GM10248 (cell line): ENCODE results near the gene MYH6.

ENCODE experiments used
- CTCF ChIA-PET: fragments of 300-600 bp; sonication (Branson Sonifier 250); formaldehyde crosslinking; extraction: SDS; loops from one replicate; lab custom pipeline; 2021; ENCODE audit warnings: antibody characterized with exemption; lab: Yijun Ruan, JAX
- POLR2A ChIA-PET: fragments of 350-650 bp; sonication (Branson Sonifier 250); formaldehyde crosslinking; extraction: SDS; loops from one replicate; lab custom pipeline; 2020; ENCODE audit warnings: antibody characterized with exemption; lab: Yijun Ruan, JAX
- DNase-seq: peaks from one replicate; pipeline ENCODE4 v3.0.0; 2012; ENCODE audit errors: extremely low spot score
- CTCF ChIP-seq: IDR thresholded peaks from 2 replicates; pipeline ENCODE4 v1.5.1; 2012; ENCODE audit warnings: mild to moderate bottlenecking, low read depth; ENCODE audit errors: extremely low read depth, missing control alignments, control extremely low read depth

The MYH6 gene

DNA sequence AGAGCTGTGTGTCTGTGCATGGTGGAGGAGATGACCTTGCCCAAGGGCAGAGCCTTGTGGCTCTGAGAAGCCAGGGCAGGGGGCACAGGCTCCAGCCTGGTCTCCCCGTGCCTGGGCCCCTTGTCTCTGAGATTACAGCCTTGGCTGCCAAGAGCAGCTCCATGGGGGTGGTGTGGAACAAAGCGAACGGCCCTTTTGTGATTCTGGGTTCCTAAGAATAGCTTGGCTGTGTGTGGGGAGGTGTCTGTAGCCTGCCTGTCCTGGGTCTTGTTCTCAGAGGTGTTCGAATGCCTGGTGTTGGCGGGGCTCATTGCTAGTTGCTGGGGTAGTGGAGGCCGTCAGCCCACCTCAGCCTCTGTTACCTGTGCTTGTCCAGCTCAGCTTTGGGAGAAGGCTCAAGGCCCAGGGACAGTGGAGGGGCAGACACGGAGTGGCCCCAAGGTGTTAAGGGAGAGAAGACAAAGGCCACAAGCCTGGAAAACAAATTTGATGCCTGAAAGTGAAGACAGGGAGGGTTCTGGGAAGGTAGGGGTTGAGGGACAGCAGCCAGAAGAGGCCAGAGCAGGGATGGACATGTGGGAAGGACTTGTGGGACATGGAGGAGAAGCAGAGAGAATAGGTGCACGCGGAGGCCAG is 34.8 kb upstream of the MYH6 start:
- TF ChIP-seq CTCF = no peak
- no peak for DNase-seq
- POLR2A ChIA-PET = no interaction called here
- CTCF ChIA-PET = interaction anchor here (1.0 to 1.3 kb wide), 4 partner anchors 9 to 63 kb away, joined by 3 to 4 read pairs (median 4); no protein-coding TSS in a partner anchor

GRCh38 chr14:23441076-23441475 is 33.0 kb upstream of the MYH6 start:
- POLR2A ChIA-PET = no interaction called here
- CTCF ChIA-PET = interaction anchor here (1.0 to 1.3 kb wide), 2 partner anchors 9 to 24 kb away, joined by 3 read pairs; no protein-coding TSS in a partner anchor
- DNase-seq = no peak
- TF ChIP-seq CTCF = no peak

GRCh38 chr14:23439107-23439835 is 31.2 kb upstream of the MYH6 start:
- POLR2A ChIA-PET = no interaction called here

DNA sequence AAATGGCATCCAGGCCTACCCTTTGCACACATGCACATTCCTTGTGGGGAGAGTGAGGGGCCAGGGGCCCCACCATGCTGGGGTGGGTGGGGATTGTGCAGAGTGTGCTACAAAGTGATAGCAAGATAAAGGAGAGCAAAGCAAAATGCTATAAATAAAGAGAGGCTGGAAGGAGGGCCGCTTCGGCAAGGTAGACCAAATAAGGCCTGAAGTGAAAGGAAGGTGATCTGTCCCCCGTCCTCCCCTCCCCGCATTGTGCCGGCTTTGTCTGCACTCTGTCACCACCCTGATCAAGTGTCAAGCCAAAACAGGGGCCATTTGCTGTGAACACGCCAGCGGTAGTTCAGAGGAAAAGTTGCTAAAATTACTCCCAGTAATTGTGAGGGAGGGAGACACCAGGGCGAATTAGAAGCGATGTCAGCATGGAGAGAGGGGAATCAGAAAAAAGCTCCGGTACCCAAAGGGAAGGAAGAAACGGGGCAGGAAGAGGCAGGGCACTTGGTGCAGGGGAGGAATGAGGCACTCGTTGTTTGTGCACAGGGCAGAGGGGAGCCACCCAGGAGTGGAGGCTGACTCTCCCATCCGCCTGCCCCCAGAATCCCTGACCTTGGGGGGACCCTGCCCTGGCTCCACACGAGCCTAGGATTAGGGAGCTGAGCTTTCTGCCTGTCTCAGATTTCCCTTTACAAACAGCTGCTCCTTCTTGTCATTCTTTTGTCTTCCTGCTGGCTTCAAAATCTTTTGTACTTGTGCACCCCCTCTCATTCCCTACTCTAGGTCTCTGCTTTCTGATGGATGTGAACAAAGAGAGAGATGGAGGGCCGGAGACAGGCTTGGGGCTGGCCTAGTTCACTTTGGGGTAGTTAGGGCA is 30.3 kb upstream of the MYH6 start:
- ChIA-PET POLR2A (no interaction called here), CTCF (interaction anchor here (1.9 kb wide), 1 partner anchor 11 kb away, joined by 5 read pairs; no protein-coding TSS in a partner anchor)
- DNase-seq = no peak
- no peak for TF ChIP-seq CTCF

More at GRCh38 chr14:23439107-23439835, 31.2 kb upstream of the MYH6 start:
- TF ChIP-seq CTCF = no peak
- DNase-seq = no peak
- CTCF ChIA-PET = interaction anchor here (0.6 to 1.9 kb wide), 2 partner anchors 10 to 39 kb away, joined by 3 to 5 read pairs; no protein-coding TSS in a partner anchor

DNA sequence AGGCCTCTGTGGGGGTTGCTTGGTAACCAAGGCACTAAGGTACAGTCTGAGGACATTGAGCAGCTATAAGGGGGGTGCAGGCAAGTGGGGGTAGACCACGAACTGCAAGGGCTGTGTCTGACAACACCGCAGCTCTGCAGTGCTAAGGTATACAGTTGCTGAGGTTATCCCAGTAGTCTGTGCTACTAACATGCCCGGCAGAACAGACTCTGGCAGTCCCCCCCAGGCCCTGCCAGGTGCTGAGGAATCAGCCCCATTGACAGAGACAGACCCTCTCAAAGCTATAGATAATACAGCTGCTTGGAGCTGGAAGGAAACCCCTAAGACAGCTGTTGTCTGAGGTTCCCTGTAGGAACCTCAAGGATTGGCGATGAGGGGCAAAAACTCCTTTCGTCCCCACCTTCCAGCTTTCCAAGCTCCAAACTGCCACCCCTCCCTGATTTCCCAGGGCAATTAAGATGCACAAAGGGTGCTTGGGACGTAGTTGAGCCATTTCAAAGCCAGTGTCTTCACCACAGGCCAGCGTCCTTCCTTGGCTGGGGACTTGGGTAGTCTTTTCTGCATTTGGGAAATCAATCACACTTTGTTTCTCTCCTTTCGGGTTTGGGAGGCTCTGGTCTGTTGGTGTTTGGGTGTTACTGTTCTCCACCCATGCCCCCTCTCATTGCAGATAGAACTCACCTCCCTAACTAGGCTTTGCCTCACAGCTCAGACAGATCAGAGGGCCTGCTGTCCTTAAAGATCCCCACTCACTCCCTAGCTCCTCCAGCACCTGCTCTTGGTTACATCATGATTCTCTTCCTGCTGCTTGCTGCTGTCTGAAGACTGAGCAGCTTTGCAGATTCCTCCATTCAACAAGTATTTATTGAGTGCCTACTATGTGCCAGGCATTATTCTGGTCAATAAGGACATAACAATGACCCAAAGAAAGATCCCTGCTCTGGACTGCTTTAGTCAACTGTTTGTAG is 29.3 kb upstream of the MYH6 start:
- ChIA-PET CTCF (interaction anchor here (1.0 to 1.6 kb wide), 5 partner anchors 9 to 58 kb away, joined by 3 to 6 read pairs (median 4); no protein-coding TSS in a partner anchor), POLR2A (no interaction called here)
- DNase-seq = no peak
- no peak for TF ChIP-seq CTCF
